ENCODE results near the gene TLCD3B. TPM values are rescaled to one million over a fixed set of nuclear protein-coding genes. Genes with fewer than 3 reads are reported as not detected.

Gene TLCD3B
- total and polyA plus RNA-seq, 9 of the 15 experiments (the other 6 are each of a cell fraction or from before 2014, with no cell fraction given), result 0.10 to 0.52 (median 0.23) TPM; not detected in 4

GRCh38 chr16:29995911-29996765 is 34.9 kb downstream of the TLCD3B start, which contains the start of gene INO80E (continued):
- peak; percentile 53; the same call in 1 of the 2 replicates for TF ChIP-seq USF1 (CRISPR knock-in tag; IDR thresholded peaks at IDR 0.05)
- peak; percentile 69 for TF ChIP-seq CTBP1 (IDR thresholded peaks at IDR 0.05; ENCODE audit: borderline replicate concordance)
- peak; percentile 2; the same call in 1 of the 2 replicates for TF ChIP-seq ZNF12 (CRISPR knock-in tag; IDR thresholded peaks at IDR 0.05)
- TF ChIP-seq SUPT5H (IDR thresholded peaks at IDR 0.05), result peak; percentile 81
- TF ChIP-seq MIER1 (IDR thresholded peaks at IDR 0.05; ENCODE audit: low read depth), result no peak
- TF ChIP-seq ZNF395 (CRISPR knock-in tag; IDR thresholded peaks at IDR 0.05), result peak; percentile 89
- TF ChIP-seq ZNF717 (CRISPR knock-in tag; IDR thresholded peaks at IDR 0.05), result no peak
- TF ChIP-seq ZNF764 (CRISPR knock-in tag; IDR thresholded peaks at IDR 0.05; ENCODE audit: low read depth), result no peak
- TF ChIP-seq HMG20B (CRISPR knock-in tag; IDR thresholded peaks at IDR 0.05), result no peak
- peak; percentile 87 for TF ChIP-seq BCOR (IDR thresholded peaks at IDR 0.05)
- TF ChIP-seq ZNF324 (CRISPR knock-in tag; IDR thresholded peaks at IDR 0.05), result no peak
- TF ChIP-seq TAF15 (IDR thresholded peaks at IDR 0.05; ENCODE audit: low read depth, low read length), result no peak
- TF ChIP-seq ZNF507 (tag; conservative IDR thresholded peaks at IDR 0.05), result no peak
- TF ChIP-seq CEBPZ (IDR thresholded peaks at IDR 0.05; ENCODE audit: borderline replicate concordance, low read depth, low read length), result no peak
- TF ChIP-seq ZNF165 (CRISPR knock-in tag; IDR thresholded peaks at IDR 0.05; ENCODE audit: borderline replicate concordance), result no peak
- TF ChIP-seq ZNF197 (CRISPR knock-in tag; IDR thresholded peaks at IDR 0.05; ENCODE audit: low read depth), result no peak
- peak; percentile 79 for TF ChIP-seq JUND (IDR thresholded peaks at IDR 0.05; ENCODE audit: borderline replicate concordance, low read depth, low read length)
- TF ChIP-seq JUND (tag; IDR thresholded peaks at IDR 0.05; ENCODE audit: borderline replicate concordance, low read depth, low read length), result no peak; the same call in 2 of the 3 replicates
- TF ChIP-seq NFE2 (IDR thresholded peaks at IDR 0.05; ENCODE audit: low read depth), result no peak
- TF ChIP-seq TSHZ1 (CRISPR knock-in tag; IDR thresholded peaks at IDR 0.05), result no peak

Data from K562 (cell line).